Right atrium auricular region (tissue), 2 donors: ENCODE results near the gene TM4SF20. TPM values are rescaled to one million over a fixed set of nuclear protein-coding genes. Genes with fewer than 3 reads are reported as not detected.

Source experiments
- DNase-seq: peaks from one replicate; pipeline ENCODE4 v3.0.0-alpha.2; 2019; ENCODE audit warnings: low spot score
- H3K27ac ChIP-seq, 2 donors: fragments of 200-600 bp; sonication (generic); 1 replicate in 1 of 2; 2 replicates in 1 of 2; pipeline ENCODE4 v1.5.1; 2016 to 2019
- H3K27me3 ChIP-seq, 2 donors: fragments of 200-600 bp; sonication (generic); one replicate each; pipeline versions ENCODE4 v1.5.1 to v1.6.0; 2017 to 2019
- H3K36me3 ChIP-seq: fragments of 200-600 bp; sonication (generic); one replicate; pipeline ENCODE4 v1.5.1; 2016
- H3K4me1 ChIP-seq, 2 donors: fragments of 200-600 bp; sonication (generic); one replicate each; pipeline versions ENCODE4 v1.5.1 to v1.6.0; 2017 to 2019
- H3K4me3 ChIP-seq, 2 donors: fragments of 200-600 bp; sonication (generic); 1 replicate in 1 of 2; 2 replicates in 1 of 2; pipeline ENCODE4 v1.5.1; 2017 to 2019; ENCODE audit warnings: mild to moderate bottlenecking in 1 of 2, moderate library complexity in 1 of 2
- H3K9me3 ChIP-seq, 2 donors: fragments of 200-600 bp; sonication (generic); one replicate each; pipeline ENCODE4 v1.5.1; 2019
- total RNA-seq, 2 donors: library from RNA; depleted of rRNA; stranded (reverse); fragments of >200 nt; gene quantifications; one replicate each; pipeline ENCODE4 v1.1.0, GENCODE V29; 2016
- TF ChIP-seq, protein P1 (sequence below), 2 donors: fragments of 200-600 bp; sonication (generic); IDR thresholded peaks; one replicate each; pipeline ENCODE4 v1.5.1; 2019; ENCODE audit warnings: antibody characterized with exemption in 2 of 2

Gene TM4SF20
- total RNA-seq, 2 donors from 2014 or later, result not detected

DNA sequence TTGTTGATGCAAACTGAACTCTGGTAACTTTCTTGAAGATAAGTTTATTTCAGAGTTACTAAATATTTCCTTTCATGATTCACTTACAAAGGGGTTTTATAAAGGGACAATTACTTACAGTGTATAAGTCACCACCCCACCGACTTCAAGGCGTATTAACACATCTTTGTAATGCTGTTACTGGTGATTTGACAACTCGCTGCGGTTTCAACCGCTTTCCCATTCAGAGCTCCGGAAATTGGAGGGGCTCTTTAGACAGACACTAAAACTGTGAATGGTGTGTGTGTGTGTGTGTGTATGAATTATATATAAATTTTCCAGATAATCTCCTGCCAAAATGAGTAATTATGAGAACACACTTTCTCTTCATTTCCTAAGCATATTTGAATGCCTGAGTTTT, 4.9 kb downstream of the TM4SF20 start:
- DNase-seq, result no peak
- Histone ChIP-seq H3K36me3 (no peaks in the 10 kb centered on the region), H3K9me3 (no peaks in the 10 kb centered on the region), H3K4me3 (no peak overlapping the region), H3K4me1 (no peaks in the 10 kb centered on the region), H3K27ac (no peak overlapping the region), H3K27me3 (no peaks in the 10 kb centered on the region)
- TF ChIP-seq, protein P1, sequence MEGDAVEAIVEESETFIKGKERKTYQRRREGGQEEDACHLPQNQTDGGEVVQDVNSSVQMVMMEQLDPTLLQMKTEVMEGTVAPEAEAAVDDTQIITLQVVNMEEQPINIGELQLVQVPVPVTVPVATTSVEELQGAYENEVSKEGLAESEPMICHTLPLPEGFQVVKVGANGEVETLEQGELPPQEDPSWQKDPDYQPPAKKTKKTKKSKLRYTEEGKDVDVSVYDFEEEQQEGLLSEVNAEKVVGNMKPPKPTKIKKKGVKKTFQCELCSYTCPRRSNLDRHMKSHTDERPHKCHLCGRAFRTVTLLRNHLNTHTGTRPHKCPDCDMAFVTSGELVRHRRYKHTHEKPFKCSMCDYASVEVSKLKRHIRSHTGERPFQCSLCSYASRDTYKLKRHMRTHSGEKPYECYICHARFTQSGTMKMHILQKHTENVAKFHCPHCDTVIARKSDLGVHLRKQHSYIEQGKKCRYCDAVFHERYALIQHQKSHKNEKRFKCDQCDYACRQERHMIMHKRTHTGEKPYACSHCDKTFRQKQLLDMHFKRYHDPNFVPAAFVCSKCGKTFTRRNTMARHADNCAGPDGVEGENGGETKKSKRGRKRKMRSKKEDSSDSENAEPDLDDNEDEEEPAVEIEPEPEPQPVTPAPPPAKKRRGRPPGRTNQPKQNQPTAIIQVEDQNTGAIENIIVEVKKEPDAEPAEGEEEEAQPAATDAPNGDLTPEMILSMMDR (IDR thresholded peaks at IDR 0.05), result no peak

DNA sequence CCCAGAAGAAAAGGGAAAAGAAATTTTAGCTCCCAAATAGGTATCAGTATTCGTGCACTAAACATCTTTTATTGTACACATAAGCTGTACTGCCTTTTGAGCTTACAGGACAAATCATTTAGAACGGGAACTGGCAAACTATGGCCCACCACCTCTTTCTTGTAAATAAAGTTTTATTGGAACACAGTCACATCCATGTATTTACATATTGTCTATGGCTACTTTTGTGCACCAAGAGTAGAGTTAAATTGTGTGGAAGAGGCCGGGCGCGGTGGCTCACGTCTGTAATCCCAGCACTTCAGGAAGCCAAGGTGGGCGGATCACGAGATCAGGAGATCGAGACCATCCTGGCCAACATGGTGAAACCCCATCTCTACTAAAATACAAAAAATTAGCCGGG, 5.7 kb downstream of the TM4SF20 start:
- no peaks in the 10 kb centered on the region for H3K4me1 ChIP-seq
- H3K4me3 ChIP-seq, result no peak overlapping the region
- TF ChIP-seq, protein P1 (IDR thresholded peaks at IDR 0.05), result no peak
- H3K9me3 ChIP-seq, result no peaks in the 10 kb centered on the region
- no peak overlapping the region for H3K27ac ChIP-seq
- DNase-seq, result no peak
- H3K36me3 ChIP-seq, result no peaks in the 10 kb centered on the region
- H3K27me3 ChIP-seq, result no peaks in the 10 kb centered on the region

DNA sequence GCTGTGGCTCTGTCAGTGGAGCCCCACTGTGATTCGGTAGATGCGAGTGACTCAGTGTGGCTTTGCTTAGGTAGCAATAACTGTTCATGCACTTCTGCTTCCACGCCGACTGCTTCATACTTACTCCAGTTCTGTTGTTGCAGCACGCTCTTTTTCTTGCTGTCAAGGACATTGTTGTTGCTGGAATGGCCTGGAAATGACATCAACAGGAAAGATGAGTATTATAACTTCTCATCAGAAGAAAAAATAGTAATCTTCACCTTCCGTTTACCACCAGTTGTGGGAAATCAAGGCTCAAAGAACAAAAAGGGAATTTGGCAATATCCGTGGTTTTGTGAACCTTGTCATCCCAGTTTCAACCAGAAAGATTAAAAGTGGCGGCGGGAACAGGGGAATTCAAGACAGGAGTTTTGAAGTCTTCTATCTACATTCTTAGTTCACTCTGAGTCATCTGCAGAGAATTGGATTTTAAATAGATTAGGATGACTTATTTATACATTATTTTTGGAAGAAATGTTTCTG, 8.3 kb downstream of the TM4SF20 start:
- no peaks in the 10 kb centered on the region for H3K36me3 ChIP-seq
- no peak overlapping the region for H3K4me3 ChIP-seq
- TF ChIP-seq, protein P1 (IDR thresholded peaks at IDR 0.05), result no peak
- no peak overlapping the region for H3K27ac ChIP-seq
- H3K4me1 ChIP-seq, result no peaks in the 10 kb centered on the region
- DNase-seq, result peak; percentile 68
- no peaks in the 10 kb centered on the region for H3K27me3 ChIP-seq
- H3K9me3 ChIP-seq, result no peaks in the 10 kb centered on the region

DNA sequence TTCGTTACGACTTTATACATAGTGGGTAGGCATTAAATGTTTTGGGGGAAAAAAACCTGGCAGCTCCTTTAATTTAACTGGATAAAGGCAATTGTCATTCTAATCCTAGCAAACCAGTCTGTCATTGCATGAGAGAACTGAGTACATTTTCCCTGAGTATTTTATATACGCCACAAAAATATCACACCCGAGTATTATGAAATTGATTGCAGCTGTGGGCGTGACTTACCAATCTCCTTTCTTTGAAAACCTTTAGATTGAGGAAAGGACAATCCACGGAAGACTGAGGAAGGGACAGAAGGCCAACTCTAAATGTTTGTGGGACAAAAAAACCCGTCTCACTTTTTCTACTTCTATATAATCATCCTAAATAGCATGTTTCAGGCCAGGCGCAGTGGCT, 9.0 kb downstream of the TM4SF20 start:
- TF ChIP-seq, protein P1 (IDR thresholded peaks at IDR 0.05), result no peak
- Histone ChIP-seq H3K36me3 (no peaks in the 10 kb centered on the region), H3K27me3 (no peaks in the 10 kb centered on the region), H3K4me1 (no peaks in the 10 kb centered on the region), H3K27ac (peak overlapping the region in 1 of 2 donors; percentile 51), H3K9me3 (no peaks in the 10 kb centered on the region), H3K4me3 (no peak overlapping the region)
- DNase-seq, result no peak

DNA sequence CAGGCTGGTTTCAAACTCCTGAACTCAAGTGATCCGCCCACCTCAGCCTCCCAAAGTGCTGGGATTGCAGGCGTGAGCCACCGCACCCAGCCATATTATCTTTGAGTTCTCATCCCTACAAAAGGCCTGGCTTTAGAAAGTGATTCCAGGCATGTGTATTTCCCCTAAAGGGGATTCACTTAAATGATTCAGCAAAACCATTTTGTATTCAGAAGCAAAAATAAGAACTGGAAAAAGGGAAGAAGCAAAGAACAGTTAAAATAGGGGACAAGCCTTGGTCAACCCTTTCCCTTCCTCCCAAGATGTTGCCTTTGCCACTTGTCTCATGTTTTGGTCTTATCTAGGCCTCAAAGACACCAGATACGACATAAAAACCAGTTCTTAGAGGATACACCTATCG, 10.5 kb downstream of the TM4SF20 start:
- H3K9me3 ChIP-seq, result no peaks in the 10 kb centered on the region
- no peak overlapping the region for H3K4me3 ChIP-seq
- no peak for DNase-seq
- no peak overlapping the region for H3K27ac ChIP-seq
- H3K27me3 ChIP-seq, result no peaks in the 10 kb centered on the region
- no peaks in the 10 kb centered on the region for H3K36me3 ChIP-seq
- no peaks in the 10 kb centered on the region for H3K4me1 ChIP-seq
- TF ChIP-seq, protein P1 (IDR thresholded peaks at IDR 0.05), result no peak

DNA sequence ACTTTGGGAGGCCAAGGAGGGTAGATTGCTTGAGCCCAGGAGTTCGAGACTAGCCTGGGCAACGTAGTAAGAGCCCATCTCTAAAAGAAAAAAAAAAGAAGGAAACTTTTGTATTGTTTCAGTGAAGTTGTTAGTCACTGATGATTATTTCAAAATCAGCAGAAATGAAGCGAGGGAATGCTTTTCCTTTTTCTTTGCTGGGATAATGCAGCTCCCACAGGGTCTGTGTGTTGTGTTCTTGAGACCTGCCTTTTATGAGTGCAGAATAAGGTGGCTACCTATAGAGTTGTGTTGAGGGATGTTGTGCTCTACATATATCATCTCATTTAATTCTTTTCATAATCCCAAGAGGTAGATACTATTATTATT, 11.7 kb downstream of the TM4SF20 start:
- TF ChIP-seq, protein P1 (IDR thresholded peaks at IDR 0.05), result no peak
- H3K4me1 ChIP-seq, result no peaks in the 10 kb centered on the region
- H3K36me3 ChIP-seq, result no peaks in the 10 kb centered on the region
- no peaks in the 10 kb centered on the region for H3K9me3 ChIP-seq
- H3K4me3 ChIP-seq, result no peak overlapping the region
- no peak for DNase-seq
- H3K27ac ChIP-seq, result peak overlapping the region in 1 of 2 donors; percentile 45
- H3K27me3 ChIP-seq, result no peaks in the 10 kb centered on the region
